ENCODE results near the gene C4orf36.
"Not testable (repeated sequence)": the region's sequence is repeated elsewhere in the genome, so short reads cannot be mapped to it uniquely, and the experiment has no call there.

Gene C4orf36

DNA sequence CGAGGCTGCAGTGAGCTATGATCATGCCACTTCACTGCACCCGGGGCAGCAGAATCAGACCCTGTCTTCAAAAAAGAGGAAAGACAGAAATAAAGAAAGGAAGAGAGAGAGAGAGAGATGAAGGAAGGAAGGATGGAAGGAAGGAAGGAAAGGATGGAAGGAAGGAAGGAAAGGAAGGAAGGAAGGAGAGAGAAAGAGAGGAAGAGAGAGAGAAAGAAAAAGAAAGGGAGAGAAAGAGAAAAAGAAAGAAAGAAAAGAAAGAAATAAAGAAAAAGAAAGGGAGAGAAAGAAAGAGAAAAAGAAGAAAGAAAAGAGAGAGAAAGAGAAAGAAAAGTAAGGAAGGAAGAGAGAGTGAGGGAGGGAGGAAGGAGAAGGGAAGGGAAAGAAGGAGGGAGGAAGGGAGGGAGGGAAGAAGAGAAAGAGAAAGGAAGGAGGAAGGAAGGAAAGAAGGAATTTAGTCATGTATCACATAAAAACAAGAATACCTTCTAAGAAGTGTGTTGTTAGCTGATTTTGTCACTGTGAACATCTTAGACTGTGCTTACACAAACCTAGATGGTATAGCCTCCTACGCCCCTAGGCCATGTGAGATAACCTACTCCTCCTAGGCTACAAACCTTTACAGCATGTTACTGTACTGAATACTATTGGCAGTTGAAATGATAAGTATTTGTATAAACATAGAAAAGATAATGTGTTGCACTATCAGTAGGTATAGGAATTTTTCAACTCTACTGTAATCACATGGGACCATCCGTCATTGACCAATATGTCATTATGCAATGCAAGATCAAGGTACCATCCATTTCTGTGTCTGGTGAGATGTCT lies 25.2 kb upstream of the C4orf36 start:
- no peak for DNase-seq (ENCODE audit: low spot score)

GRCh38 chr4:86916392-86916791 lies 24.2 kb upstream of the C4orf36 start:
- DNase-seq (ENCODE audit: low spot score), result no peak

GRCh38 chr4:86910820-86911684 lies 18.8 kb upstream of the C4orf36 start:
- no peak for DNase-seq (ENCODE audit: low spot score)

- no peak for DNase-seq (ENCODE audit: low spot score)
Observed at GRCh38 chr4:86910369-86910768, 18.1 kb upstream of the C4orf36 start.

DNA sequence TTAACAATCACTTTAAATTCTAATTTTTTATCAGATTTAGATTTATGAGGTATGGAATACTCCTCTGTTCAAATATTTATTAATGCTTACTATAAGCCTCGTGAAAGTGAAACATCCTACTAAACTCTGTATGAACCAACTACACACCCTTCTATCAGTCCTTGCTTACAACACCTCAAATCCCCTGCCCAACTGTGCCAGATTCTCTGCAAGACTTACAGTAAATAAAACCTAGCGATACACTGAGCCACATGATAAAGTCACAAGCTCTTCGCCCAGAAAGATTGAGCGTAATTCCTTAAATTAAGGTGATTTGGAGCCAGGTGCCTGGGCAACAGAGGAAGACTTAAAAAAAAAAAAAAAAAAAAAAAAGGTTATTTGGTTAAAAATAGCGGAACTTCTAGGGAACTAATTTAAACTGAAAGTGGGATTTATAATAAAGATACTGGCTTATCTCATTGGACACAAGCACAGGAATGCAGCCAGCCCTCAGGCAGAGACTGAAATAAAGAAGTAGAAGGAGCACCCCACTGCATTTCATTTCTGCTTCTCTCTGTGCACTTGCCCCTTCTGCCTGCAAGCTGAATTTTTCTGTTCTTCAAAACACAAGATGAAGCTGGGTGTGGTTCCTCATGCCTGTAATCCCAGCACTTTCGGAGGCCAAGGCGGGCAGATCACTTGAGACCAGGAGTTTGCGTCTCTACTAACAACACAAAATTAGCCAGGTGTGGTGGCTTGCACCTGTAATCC lies 17.5 kb upstream of the C4orf36 start:
- no peak for DNase-seq (ENCODE audit: low spot score)

DNA sequence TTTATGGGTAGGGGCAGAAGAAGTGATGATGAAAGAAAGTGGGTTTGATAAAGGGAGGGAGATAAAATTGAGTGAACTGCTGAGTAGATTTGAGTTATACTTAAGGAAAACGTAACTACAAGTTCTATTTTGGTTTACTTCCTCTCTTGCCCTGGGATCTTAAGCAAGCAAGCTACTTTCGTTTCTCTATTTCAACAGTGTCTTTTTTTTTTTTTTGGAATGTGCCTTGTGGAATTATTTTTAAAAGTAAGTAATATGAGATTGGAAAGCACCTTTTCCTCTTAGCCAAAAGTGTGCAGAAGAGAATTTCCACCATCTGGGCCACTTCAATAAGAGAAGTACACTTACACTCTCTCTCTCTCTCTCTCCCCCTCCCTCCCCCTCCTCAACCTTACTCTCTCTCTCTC lies 16.0 kb upstream of the C4orf36 start:
- DNase-seq (ENCODE audit: low spot score), result peak; percentile 45

DNA sequence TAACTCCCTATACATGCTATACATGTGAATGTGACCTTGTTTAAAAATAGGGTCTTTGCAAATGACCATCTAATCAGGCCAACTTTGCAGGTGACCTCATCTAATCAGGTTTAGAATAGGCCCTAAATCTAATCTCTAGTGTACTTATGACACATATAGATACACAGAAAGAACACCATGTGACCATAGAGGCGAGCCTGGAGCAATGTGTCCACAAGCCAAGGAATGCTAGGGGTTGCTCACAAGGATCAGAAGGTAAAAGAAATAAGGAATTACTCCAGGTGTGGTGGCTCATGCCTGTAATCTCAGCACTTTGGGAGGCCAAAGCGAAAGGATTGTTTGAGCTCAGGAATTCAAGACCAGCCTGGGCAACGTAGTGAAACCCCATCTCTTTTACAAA lies 9.6 kb upstream of the C4orf36 start:
- DNase-seq (ENCODE audit: low spot score), result no peak

DNA sequence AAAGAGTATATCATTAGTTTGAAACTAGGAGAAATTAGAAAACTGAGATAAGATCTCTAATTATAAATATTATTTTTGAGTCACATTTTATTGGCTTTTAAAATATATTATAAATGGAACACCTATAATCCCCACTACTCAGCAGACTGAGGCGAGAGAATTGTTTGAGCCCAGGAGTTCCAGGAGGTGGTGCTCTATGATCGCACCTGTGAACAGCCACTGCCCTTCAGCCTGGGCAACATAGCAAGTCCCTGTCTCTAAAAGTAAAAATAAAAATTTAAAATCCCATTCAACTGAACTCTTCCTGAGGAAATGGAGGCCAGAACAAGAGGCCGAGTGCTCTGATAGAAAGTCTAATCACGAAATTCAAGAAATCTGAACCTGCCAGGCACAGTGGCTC lies 6.3 kb upstream of the C4orf36 start:
- no peak for DNase-seq (ENCODE audit: low spot score)

- DNase-seq (ENCODE audit: low spot score), result no peak
Observed at GRCh38 chr4:86896596-86896995, 4.4 kb upstream of the C4orf36 start.

DNA sequence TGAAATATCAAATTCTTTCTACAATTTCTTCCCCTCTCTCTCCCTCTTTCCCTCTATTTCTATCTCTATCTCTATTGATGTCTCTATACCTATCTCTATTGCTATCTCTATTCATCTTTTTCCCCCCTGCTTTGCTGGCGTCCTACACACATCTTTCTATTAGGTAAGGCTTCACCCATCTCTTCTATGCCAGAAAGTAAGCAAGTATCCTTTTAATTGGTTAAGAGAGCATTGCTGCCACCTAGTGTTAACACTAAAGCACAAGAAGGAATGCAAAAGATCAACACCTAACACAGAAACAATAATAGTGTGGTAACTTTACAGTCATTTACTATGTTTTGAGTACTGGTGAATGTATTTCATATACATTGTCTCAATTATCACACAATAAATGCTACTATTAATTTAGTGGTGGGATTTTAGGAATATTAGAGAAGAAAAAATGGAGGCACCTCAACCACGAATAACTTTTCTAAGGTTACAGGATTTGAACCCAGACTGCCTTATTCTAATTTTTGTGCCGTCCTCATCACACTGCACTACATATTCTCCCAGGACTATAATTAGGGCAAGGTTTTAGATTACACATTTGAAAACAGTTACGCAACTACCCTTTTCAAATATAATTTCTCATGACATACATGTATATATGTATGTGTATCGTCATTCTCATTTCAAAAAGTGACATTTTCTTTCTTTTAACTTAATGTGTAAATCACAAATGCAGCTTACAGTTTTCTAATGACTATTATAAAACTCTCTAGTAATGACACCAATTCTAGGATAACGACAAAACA lies 3.7 kb upstream of the C4orf36 start:
- peak; percentile 82 for DNase-seq (ENCODE audit: low spot score)

- DNase-seq (ENCODE audit: low spot score), result no peak
Observed at GRCh38 chr4:86894455-86894854, 2.2 kb upstream of the C4orf36 start.

DNA sequence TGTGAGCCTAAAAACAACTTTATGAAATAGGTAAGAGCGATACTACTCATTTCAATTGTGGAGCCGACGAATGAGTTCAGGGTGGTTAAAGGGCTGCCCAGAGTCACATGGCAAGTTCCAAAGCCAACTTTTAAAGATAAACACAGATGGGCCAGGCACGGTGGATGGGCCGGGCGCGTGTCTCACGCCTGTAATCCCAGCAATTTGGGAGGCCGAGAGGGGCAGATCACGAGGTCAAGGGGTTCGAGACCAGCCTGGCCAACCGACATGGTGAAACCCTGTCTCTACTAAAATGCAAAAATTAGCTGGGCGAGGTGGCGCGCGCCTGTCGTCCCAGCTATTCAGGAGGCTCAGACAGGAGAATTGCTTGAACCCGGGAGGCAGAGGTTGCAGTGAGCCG lies 914 bp upstream of the C4orf36 start:
- DNase-seq (ENCODE audit: low spot score), result no peak

GRCh38 chr4:86892636-86892960 lies 376 bp upstream of the C4orf36 start:
- DNase-seq (ENCODE audit: low spot score), result no peak

DNA sequence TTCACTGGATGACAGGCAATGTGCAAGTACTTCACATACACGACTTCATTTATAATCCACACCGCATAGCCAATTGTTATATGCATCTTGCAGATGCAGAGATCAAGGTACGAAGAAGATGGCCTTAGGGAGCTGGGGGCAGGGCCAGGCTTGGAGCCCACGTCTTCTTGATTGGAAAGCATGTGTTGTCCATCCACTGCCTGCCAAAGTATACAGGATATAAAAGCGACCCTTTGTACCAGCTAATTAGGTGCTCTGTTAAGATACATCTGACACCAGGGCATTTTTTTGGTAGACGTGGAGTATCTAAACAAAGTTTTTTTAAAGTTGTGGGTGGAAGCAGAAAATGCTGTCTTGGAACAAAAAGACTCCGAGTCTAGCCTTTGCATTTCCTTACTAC lies 1.4 kb downstream of the C4orf36 start:
- no peak for DNase-seq (ENCODE audit: low spot score)

- no peak for DNase-seq (ENCODE audit: low spot score)
Observed at GRCh38 chr4:86879641-86880040, 12.6 kb downstream of the C4orf36 start.

DNA sequence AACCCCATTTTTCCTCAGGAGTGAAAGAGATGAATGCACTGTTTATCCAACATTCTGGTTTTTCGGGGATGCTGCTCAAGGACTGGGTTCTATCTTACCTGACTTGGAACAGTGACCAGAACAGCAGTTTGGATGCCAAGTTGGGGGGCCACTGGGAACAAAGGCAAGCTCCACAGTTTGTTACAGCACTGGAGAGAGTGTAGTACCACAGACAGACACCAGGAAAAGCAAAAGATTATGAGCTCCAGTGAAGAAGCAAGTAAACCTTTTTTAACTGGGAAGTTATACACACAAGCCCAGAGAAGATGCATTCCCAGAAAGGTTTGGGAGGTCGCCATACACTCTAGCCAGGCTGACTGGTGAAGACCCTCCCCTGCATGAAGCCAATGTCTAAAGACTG lies 13.6 kb downstream of the C4orf36 start:
- DNase-seq (ENCODE audit: low spot score), result peak; percentile 22

- DNase-seq (ENCODE audit: low spot score), result no peak
Observed at GRCh38 chr4:86876894-86877685, 15.1 kb downstream of the C4orf36 start.

DNA sequence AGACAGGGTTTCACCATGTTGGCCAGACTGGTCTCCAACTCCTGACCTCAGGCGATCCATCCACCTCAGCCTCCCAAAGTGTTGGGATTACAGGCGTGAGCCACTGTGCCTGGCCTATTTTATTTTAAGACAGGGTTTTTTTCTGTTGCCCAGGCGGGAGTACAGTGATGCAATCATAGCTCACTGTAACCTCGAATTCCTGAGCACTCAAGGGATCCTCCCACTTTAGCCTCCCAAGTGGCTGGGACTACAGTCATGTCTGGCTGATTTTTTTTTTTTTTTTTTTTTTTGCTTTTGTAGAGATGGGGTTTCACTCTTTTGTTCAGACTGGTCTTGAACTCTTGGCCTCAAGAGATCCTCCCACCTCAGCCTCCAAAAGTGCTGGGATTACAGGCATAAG lies 16.8 kb downstream of the C4orf36 start:
- DNase-seq (ENCODE audit: low spot score), result not testable (repeated sequence)

DNA sequence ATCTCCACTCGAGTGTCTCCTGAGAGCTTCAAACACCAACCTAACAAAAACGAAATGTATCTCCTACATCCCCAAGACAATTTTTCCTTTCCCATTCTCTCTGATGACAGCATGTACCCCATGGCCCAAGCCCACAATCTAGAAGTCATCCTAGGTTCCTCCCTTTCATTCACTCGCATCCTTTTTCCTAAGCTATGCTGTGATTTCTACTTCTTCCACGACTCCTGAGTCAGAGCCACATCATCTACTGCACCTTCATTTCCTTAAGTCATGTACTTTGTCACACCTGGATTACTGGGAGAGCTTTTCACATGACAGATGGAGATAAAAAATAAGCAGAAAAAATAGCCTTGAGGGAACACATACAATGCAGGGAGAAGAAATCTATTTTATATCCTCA lies 20.1 kb downstream of the C4orf36 start:
- no peak for DNase-seq (ENCODE audit: low spot score)

GRCh38 chr4:86870442-86871069 lies 21.7 kb downstream of the C4orf36 start:
- peak; percentile 21 for DNase-seq (ENCODE audit: low spot score)

Measured in NAMALWA (cell line).